ENCODE data around the gene LRP6. TPM values are rescaled to one million over a fixed set of nuclear protein-coding genes. Genes with fewer than 3 reads are reported as not detected.

LRP6 gene
- total and polyA plus RNA-seq, 2 of the 8 experiments (the other 6 are each of a cell fraction or from before 2014, with no cell fraction given): 53.6 to 73.2 TPM

- Histone ChIP-seq H3K23ac (ENCODE audit: insufficient read length) (no peak overlapping the region), H3K36me3 (ENCODE audit: control insufficient read depth in 2 of 4, insufficient read depth in 4 of 4, low read length in 3 of 4) (no peaks in the 10 kb centered on the region), H2BK5ac (ENCODE audit: low read depth, low read length) (no peak overlapping the region), H3K79me1 (ENCODE audit: low read depth, low read length) (no peaks in the 10 kb centered on the region), H2BK20ac (ENCODE audit: low read length) (no peak overlapping the region), H2AFZ (ENCODE audit: low read length) (no peak overlapping the region), H3K4me2 (ENCODE audit: insufficient read depth in 1 of 2, low read depth in 2 of 2, low read length in 2 of 2) (no peak overlapping the region), H3K4me1 (replicated peaks in 1 of 4; ENCODE audit: control insufficient read depth in 3 of 4, insufficient read depth in 4 of 4, low read length in 3 of 4) (peaks cover 0 to 21% (median 10%) of the 10 kb centered on the region in 4 experiments; a peak in 5 of 7 replicates), H3K4ac (replicated peaks; ENCODE audit: insufficient read length, low read depth, low read length) (no peak overlapping the region), H2BK12ac (ENCODE audit: low read depth, low read length) (no peak overlapping the region), H3K9ac (replicated peaks in 1 of 4; ENCODE audit: extremely low read depth in 1 of 4, low read depth in 3 of 4, low read length in 3 of 4) (no peak overlapping the region), H3K79me2 (ENCODE audit: control insufficient read depth in 1 of 2, insufficient read depth in 2 of 2, low read length in 2 of 2) (no peaks in the 10 kb centered on the region), H3K27ac (ENCODE audit: low read depth, low read length) (no peak overlapping the region), H4K20me1 (replicated peaks in 1 of 2; ENCODE audit: control insufficient read depth in 1 of 2, insufficient read depth in 2 of 2, low read length in 2 of 2) (no peaks in the 10 kb centered on the region), H3K27me3 (replicated peaks in 1 of 4; ENCODE audit: control insufficient read depth in 3 of 4, extremely low read depth in 1 of 4, insufficient read depth in 3 of 4, low read length in 3 of 4) (no peaks in the 10 kb centered on the region), H2AK5ac (ENCODE audit: low read depth, low read length) (no peak overlapping the region), H4K5ac (ENCODE audit: insufficient read length, low read depth, low read length) (no peak overlapping the region), H2BK15ac (ENCODE audit: low read length) (no peak overlapping the region), H3K56ac (replicated peaks; ENCODE audit: insufficient read length, low read depth, low read length) (no peak overlapping the region), H4K8ac (ENCODE audit: extremely low read depth, insufficient read depth, low read length) (no peak overlapping the region), H4K91ac (replicated peaks; ENCODE audit: insufficient read length, low read length) (no peak overlapping the region), H3K23me2 (ENCODE audit: low read depth, low read length) (no peaks in the 10 kb centered on the region), H3K14ac (ENCODE audit: insufficient read length) (no peak overlapping the region), H3K4me3 (ENCODE audit: extremely low read depth in 1 of 4, insufficient read depth in 2 of 4, low read depth in 3 of 4, low read length in 4 of 4) (no peak overlapping the region), H2BK120ac (replicated peaks; ENCODE audit: low read depth, low read length) (no peak overlapping the region), H3K9me3 (ENCODE audit: insufficient read depth in 2 of 2, low read depth in 1 of 2, low read length in 1 of 2) (no peaks in the 10 kb centered on the region), H3K18ac (ENCODE audit: extremely low read depth, low read length) (no peak overlapping the region)
- DNase-seq (ENCODE audit: low read depth in 1 of 2, low spot score in 2 of 2) (no peak), FAIRE-seq (no peak)
- ChIA-PET CTCF (ENCODE audit: partially characterized antibody) (interaction anchor here (1.3 to 1.6 kb wide), 2 partner anchors 48 to 71 kb away, joined by 3 read pairs; partner anchors contain the start of gene MANSC1), POLR2A (ENCODE audit: partially characterized antibody) (interaction anchor here (0.7 to 3.2 kb wide), 2 partner anchors 11 to 85 kb away, joined by 3 to 19 read pairs; partner anchors contain the start of gene LRP6)
- no peak for TF ChIP-seq HDAC2 (IDR thresholded peaks at IDR 0.05; ENCODE audit: borderline replicate concordance in 1 of 2, low read depth in 2 of 2, low read length in 2 of 2)
- TF ChIP-seq EP300 (IDR thresholded peaks at IDR 0.05; ENCODE audit: borderline replicate concordance in 1 of 2, low read depth in 2 of 2, low read length in 2 of 2): no peak
- TF ChIP-seq ATF3 (IDR thresholded peaks at IDR 0.05; ENCODE audit: insufficient read depth, low read depth, low read length): no peak
- TF ChIP-seq KDM1A (IDR thresholded peaks at IDR 0.05; ENCODE audit: borderline replicate concordance, low read length): no peak
- TF ChIP-seq TBP (IDR thresholded peaks at IDR 0.05; ENCODE audit: low read depth, low read length): no peak
- 90% methylated on average over 4 of the region's 4 CpGs; no CpG with 5 or more reads in 1 of the 2 experiments for WGBS, 2 experiments (ENCODE audit: extremely low coverage in 1 of 2, insufficient coverage in 1 of 2, insufficient read length in 1 of 2, insufficient replicate concordance in 2 of 2, low coverage in 1 of 2, low lambda C conversion rate in 2 of 2, missing lambda C conversion rate in 1 of 2)
Measured at GRCh38 chr12:12278899-12279298, 12.1 kb upstream of the LRP6 start.

Data from H1 (cell line).